Eye (tissue), 1 donor: ENCODE data around the gene TRABD2B.

Experiments
- DNase-seq: peaks from one replicate; pipeline ENCODE4 v3.0.0-alpha.2; 2015

Gene TRABD2B

DNA sequence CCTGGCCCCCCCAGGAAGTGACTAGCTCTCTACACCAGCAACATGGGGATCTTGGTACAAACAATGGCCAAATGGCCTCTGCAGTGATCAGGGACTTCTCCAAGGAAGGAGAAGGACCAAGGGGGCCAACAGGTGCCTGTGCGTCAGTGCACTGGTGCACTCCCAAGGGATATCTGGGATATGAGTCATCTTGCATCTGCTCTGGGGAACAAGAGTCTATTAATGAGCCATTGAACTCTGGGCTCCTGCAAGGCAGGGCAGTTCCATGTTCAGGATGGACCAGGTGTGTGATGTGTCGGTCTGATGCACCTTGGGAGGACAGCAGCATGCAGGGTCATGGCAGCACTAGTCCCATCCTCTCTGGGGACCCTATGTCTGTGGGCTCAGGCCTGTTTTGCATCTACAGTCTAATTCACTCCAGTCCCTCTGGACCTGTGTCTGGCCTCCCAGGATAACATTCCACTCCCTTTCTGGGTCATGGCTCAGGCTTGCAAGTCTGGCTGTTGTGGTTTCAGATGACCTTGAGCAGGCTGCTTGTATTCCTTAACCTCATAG lies 125.3 kb downstream of the TRABD2B start:
- DNase-seq: peak; percentile 48

GRCh38 chr1:47870946-47871676 lies 126.1 kb downstream of the TRABD2B start:
- DNase-seq: peak; percentile 47

GRCh38 chr1:47870480-47870879 lies 126.7 kb downstream of the TRABD2B start:
- peak; percentile 38 for DNase-seq

- no peak for DNase-seq
Measured at GRCh38 chr1:47868348-47868676, 128.9 kb downstream of the TRABD2B start.

DNA sequence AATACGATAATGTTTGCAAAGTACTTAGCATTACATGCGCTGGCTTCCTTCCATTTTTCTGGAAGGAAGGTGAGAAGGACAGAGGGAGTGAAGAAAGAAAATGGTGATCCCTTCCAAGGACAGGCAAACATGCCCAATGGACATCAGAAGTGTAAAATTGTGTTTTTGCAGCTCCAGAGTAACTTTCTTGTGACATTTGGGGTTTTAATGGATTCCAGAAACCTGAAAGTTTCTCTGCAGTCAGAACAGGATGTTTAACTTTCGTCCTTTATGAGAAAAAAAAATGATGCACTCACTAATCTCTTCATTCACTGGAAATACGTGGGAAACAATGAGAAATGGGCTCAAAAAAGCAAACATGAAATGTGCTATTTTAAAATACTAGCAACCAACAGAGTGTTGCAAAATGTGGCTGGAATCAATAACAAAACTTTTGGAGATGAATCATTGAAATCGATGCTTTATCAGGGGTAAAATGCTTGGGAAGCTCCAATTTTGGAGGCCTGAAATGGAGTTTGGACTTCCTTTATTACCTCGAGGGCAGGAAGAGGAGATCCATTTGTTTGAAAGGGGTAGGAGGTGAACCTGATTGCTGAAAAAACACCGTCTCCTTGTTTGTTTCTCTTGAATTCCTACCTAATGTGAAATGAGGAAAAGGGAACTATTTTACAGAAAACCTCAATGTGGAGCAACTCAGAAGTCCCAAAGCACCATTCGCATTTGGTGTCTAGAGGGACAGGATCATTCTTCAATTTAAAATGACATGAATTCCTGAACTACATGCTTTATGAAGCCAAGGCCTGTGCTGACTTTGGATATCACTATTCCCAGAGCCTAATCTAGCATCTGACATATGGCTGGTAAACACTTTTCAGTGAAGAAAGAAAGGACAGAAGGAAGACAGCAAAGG lies 129.5 kb downstream of the TRABD2B start:
- DNase-seq: peak; percentile 34

DNA sequence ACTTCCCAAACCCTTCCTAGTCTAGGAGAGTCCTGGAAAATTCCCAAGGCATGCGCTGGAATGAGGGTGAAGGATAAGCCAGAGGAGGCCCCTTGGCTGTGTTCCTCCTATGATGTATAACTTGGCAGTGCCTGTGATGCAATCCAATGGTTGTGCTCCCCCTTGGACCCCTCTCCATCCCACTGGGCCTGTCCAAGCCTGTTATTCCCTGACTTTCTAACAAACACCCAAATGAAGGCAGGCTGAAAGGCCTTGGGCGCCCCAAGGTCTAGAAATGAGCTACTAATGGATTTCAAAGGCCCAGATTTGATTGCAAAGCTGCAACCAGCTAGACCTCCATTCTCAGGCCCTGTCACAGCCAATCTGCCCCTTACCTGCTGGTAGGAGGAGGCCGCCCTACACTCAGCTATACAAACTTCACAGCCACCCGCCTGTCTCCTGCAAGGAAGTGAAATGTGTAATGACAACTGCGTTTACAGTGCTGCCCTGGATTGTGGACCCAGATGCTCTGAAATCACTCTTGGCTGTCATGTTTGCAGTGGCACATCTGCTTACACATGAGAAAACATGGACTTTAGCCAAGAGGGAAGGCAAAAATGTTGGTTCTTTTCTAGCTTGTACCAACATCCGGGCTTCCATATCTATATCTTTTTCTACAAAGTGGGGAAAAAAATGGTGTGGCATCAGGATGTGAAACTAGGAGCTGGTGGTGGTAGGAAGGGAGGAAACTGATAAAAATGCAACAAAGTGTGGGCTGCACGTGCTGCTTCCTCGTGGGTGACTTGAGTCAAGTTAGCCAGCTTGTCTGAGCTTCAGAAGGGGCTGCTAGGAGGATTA lies 130.4 kb downstream of the TRABD2B start:
- DNase-seq: peak; percentile 62

- no peak for DNase-seq
Measured at GRCh38 chr1:47865881-47866535, 131.2 kb downstream of the TRABD2B start.

DNA sequence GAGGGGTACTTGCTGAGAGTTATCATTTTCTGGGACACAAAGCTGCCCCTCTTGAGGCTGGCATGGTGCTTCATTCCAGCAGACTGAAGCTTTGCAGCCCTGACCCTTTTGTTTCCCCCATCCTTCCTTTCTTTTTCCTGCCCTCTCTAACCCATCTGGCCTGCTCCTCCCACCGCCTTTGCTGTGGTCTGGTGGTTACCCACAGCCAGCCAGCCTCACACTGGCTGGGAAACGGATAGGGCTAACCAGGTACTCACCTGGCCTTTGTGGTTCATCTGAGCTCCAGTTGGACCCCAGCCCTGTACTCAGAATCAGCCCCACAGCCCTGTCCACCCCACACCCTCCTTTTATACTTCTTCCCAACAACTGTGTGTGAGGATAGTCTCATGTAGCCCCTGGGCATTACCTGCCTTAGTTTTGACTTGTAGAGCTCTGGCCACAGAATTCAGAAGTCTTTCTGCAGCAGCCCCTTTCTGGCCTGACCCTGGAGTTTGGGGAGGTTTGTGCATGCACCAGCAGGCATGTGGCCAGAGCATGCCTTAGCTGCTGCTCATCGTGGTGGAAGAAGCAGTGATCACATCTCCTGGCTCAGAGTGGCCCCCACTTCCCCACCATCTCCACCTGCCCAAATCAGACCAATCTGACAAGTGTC lies 138.0 kb downstream of the TRABD2B start:
- no peak for DNase-seq

DNA sequence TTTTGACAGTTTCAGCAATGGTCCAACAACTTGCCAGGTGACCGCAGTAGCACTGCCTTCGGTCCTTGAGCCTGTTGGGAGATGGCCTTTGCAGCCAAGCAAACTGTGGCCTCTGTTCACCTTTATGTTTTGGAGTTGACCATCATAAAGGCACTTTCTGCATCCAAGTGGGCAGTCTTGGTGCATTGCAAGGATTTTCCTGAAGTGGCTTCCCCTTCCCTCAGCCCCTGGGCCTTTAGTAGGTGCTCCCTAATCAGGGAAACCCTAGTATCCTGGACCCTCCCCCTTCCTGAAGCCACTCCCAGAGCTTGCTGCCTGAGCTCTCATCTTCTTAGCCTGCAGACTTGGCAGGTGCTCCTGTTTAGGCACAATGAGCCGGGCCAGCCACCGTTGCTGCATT lies 140.2 kb downstream of the TRABD2B start:
- no peak for DNase-seq

DNA sequence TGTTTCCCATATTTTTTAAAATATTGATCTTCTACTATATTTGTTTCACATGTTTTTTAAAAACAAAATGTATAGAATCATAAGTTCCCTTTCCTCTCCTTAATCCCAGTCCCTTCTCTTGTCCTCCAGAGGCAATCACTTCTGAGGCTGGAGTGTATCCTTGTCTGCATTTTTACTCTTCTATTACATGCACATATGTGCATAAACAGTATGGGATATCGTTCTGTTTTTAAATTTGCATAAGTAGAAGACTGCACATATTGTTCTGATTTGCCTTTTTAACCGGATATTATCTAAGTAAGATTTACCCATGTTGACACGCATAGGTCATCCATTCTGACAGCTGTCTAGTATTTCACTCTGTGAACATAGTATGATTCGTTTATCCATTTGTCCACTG lies 142.0 kb downstream of the TRABD2B start:
- no peak for DNase-seq

DNA sequence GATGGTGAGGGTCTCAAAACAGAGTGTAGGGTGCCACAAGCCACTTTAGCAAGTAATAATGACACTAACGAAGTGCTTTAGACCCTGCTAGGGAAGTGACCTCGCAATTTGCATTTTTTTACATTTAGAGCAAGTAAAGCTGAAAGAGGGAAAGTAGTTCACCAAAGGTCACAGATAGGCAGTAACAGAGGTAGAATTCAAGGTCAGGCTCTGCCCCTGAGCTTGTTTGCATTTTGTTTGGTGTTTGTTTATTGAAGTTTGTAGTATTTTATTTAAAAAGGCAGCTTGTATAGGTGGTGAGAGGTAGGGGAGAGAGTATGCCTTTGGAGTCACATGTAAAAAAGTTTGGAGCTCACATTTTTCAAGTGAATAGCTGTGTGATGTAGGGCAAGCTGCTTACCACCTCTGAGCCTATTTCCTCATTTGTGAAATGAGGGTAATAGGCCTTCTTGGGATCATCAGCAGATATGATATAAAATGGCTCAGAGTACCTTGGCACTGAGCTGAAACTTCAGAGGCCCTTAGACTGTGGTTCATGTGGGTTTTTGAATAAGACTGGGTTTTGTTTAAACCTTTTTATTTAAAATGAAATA lies 142.5 kb downstream of the TRABD2B start:
- DNase-seq: no peak

- DNase-seq: no peak
Measured at GRCh38 chr1:47853852-47854251, 143.3 kb downstream of the TRABD2B start.

- DNase-seq: no peak
Measured at GRCh38 chr1:47853059-47853458, 144.1 kb downstream of the TRABD2B start.

DNA sequence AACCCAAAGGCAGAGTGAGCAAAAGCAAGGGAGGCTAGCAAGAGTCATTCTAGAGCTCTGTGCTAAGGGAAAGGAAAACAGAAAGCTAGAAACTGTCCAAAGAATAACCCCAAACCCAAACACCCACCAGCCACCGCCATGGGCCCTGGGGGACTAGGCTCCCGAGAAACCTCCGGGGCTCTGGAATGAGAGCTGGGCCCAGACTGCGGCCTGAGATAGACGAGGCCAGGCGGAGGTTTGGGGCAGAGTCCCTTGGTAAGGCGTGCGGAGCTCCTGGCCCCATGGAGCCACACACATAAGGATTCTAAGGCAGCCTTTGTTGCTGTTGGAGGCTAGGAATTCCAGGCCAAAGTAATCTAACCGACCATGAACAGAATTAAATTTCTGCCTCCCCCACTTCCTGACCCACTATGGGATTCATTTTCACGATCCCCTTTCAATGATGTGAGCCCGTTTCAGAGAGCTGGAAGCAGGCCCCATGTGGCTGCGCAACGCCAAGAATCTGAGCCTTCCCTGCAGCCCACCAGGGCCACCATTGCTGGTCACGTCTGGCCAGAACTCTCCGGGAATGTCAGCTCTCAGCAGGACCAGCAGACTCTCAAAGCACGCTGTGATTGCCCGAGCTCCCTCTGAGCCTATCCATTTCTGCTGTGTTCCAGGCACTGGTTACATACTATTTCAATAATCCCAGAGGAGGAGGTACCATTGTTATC lies 145.0 kb downstream of the TRABD2B start:
- no peak for DNase-seq

GRCh38 chr1:47850451-47850850 lies 146.7 kb downstream of the TRABD2B start:
- DNase-seq: no peak

- no peak for DNase-seq
Measured at GRCh38 chr1:47849591-47850261, 147.5 kb downstream of the TRABD2B start.

GRCh38 chr1:47849005-47849521 lies 148.1 kb downstream of the TRABD2B start:
- DNase-seq: no peak

DNA sequence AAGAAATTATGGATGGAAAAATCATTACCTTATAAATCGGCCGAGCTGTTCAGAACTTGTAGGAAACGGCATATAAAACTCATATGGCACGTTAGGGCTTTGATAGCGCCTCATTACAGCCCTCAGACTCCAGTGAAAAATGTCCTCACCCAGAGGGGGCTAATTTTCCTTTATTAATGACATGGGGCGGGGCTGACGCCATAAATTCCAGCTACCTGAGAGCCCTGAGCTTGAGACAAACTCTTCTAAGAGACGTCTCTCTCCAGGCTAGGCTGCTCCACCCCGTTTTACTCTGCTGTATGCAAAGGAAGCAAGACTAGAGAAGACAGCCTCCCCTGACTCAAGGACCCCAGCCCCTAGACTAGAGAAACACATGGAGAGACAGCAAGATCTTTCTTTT lies 149.4 kb downstream of the TRABD2B start:
- DNase-seq: no peak

- DNase-seq: no peak
Measured at GRCh38 chr1:47844558-47844955, 152.6 kb downstream of the TRABD2B start.
